DMS 273 (cell line): ENCODE data around the gene RNF175.
A peak's percentile ranks its signal among the peaks of the same experiment; 100 is the strongest.
"Not testable (repeated sequence)": the region's sequence is repeated elsewhere in the genome, so short reads cannot be mapped to it uniquely, and the experiment has no call there.

ENCODE experiments used
- DNase-seq: peaks from one replicate; lab custom pipeline; 2025; ENCODE audit not compliant: unreplicated experiment; lab: John Stamatoyannopoulos, UW

RNF175 gene

GRCh38 chr4:153684182-153684970, 75.4 kb downstream of the RNF175 start, which contains the start of gene TLR2:
Gene TLR2 (plus strand): TSS chr4:153684280. CDS start chr4:153702908, 18,628 bp downstream.
- DNase-seq: peak; percentile 40

- no peak for DNase-seq
Measured at GRCh38 chr4:153683763-153684181, 76.1 kb downstream of the RNF175 start.

GRCh38 chr4:153679486-153679885, 80.3 kb downstream of the RNF175 start:
- no peak for DNase-seq

- DNase-seq: no peak
Measured at GRCh38 chr4:153676984-153677383, 82.8 kb downstream of the RNF175 start.

- DNase-seq: no peak
Measured at GRCh38 chr4:153676486-153676885, 83.3 kb downstream of the RNF175 start.

GRCh38 chr4:153669838-153670237, 90.0 kb downstream of the RNF175 start:
- DNase-seq: no peak

- peak; percentile 34 for DNase-seq
Measured at GRCh38 chr4:153668647-153669046, 91.2 kb downstream of the RNF175 start.

- not testable (repeated sequence) for DNase-seq
Measured at GRCh38 chr4:153666505-153666904, 93.3 kb downstream of the RNF175 start.

GRCh38 chr4:153663667-153664066, 96.2 kb downstream of the RNF175 start:
- no peak for DNase-seq

- DNase-seq: no peak
Measured at GRCh38 chr4:153661908-153662307, 97.9 kb downstream of the RNF175 start.

- no peak for DNase-seq
Measured at GRCh38 chr4:153661215-153661822, 98.5 kb downstream of the RNF175 start.
